HEK293T (cell line): ENCODE data around the gene GOLGA2.

Experiments used
- BHLHE40 ChIP-seq: fragments of 450-650 bp; IDR thresholded peaks from 2 replicates; pipeline ENCODE4 v1.6.1; 2016; ENCODE audit warnings: mild to moderate bottlenecking, moderate library complexity, borderline replicate concordance
- FOXA1 ChIP-seq: fragments of 450-650 bp; IDR thresholded peaks from 2 replicates; pipeline ENCODE4 v1.6.1; 2016; ENCODE audit warnings: mild to moderate bottlenecking
- NFRKB ChIP-seq: fragments of 450-650 bp; IDR thresholded peaks from 2 replicates; pipeline ENCODE4 v1.6.1; 2016; ENCODE audit warnings: mild to moderate bottlenecking, moderate library complexity
- SUZ12 ChIP-seq: fragments of 450-650 bp; IDR thresholded peaks from 2 replicates; pipeline ENCODE4 v1.6.1; 2016; ENCODE audit warnings: mild to moderate bottlenecking
- TARDBP ChIP-seq: fragments of 450-650 bp; IDR thresholded peaks from 2 replicates; pipeline ENCODE4 v1.6.1; 2016
- ZNF384 ChIP-seq: fragments of 450-650 bp; IDR thresholded peaks from 2 replicates; pipeline ENCODE4 v1.6.1; 2016
- TF ChIP-seq, protein P1 (sequence below): fragments of 450-650 bp; IDR thresholded peaks from 2 replicates; pipeline ENCODE4 v1.6.1; 2016

DNA sequence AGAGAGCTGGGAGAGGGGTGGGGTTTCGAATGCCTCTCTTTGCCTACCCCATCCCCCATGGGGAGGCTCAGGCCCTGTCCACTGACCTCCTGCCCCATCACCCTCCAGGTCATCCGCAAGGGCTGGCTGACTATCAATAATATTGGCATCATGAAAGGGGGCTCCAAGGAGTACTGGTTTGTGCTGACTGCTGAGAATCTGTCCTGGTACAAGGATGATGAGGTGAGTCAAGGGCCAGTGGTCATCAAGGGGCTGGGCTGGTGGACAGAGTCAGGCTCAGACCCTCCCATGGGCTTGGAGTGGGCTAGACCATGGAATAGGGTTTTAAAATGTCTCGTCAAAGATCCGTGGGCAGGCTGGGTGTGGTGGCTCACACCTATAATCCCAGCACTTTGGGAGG, 33.7 kb downstream of the GOLGA2 start:
- TF ChIP-seq SUZ12 (no peak), BHLHE40 (no peak), TARDBP (no peak), ZNF384 (no peak), NFRKB (no peak), FOXA1 (no peak)
- TF ChIP-seq, protein P1, sequence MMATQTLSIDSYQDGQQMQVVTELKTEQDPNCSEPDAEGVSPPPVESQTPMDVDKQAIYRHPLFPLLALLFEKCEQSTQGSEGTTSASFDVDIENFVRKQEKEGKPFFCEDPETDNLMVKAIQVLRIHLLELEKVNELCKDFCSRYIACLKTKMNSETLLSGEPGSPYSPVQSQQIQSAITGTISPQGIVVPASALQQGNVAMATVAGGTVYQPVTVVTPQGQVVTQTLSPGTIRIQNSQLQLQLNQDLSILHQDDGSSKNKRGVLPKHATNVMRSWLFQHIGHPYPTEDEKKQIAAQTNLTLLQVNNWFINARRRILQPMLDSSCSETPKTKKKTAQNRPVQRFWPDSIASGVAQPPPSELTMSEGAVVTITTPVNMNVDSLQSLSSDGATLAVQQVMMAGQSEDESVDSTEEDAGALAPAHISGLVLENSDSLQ, result no peak
